GM20000 (cell line): ENCODE data around the gene IL7R.
"Not testable (repeated sequence)": the region's sequence is repeated elsewhere in the genome, so short reads cannot be mapped to it uniquely, and the experiment has no call there.

Experiments used
- DNase-seq: peaks from one replicate; pipeline ENCODE4 v3.0.0; 2012; ENCODE audit warnings: low spot score
- CTCF ChIP-seq: IDR thresholded peaks from 2 replicates; pipeline ENCODE4 v1.5.1; 2012; ENCODE audit warnings: mild to moderate bottlenecking, control low read depth; ENCODE audit errors: extremely low read depth, missing control alignments

The IL7R gene

DNA sequence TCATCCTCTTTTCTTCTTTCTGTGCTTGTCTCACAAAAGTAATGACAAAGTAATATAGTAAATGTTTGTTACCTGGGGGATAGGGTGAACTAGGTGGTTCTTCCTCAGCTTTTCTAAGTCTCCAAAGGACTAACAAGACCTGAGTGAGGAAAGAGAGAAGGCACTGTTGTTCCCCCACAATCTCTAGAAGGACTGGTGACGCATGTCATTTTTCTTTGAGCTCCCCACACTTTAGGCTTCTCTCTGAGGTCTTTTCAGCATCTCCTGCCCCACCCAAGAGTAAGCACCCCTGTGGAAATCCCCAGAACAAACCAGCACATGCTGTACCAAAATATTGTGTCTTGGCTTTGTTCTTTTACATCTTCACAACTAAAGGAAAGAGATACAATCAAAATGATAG, 2.4 kb upstream of the IL7R start:
- DNase-seq, result no peak
- no peak for TF ChIP-seq CTCF

GRCh38 chr5:35855187-35855586, 1.5 kb upstream of the IL7R start:
- TF ChIP-seq CTCF, result no peak
- DNase-seq, result no peak

DNA sequence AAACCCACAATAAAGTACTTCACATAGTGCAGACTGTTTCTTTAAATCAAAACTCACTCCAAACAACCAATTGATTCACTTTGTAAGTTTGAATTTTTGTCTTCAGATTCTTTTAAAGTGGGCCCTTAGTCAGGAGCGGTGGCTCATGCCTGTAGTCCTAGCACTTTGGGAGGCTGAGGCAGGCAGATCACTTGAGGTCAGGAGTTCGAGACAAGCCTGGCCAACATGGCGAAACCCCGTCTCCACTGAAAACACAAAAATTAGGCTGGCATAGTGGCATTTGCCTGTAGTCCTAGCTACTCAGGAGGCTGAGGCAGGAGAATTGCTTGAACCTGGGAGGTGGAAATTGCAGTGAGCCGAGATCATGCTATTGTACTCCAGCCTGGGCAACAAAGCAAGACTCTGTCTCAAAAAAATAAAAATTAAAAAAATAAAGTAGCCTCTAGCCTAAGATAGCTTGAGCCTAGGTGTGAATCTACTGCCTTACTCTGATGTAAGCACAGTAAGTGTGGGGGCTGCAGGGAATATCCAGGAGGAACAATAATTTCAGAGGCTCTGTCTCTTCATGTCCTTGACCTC, 416 bp upstream of the IL7R start:
- DNase-seq, result not testable (repeated sequence)

DNA sequence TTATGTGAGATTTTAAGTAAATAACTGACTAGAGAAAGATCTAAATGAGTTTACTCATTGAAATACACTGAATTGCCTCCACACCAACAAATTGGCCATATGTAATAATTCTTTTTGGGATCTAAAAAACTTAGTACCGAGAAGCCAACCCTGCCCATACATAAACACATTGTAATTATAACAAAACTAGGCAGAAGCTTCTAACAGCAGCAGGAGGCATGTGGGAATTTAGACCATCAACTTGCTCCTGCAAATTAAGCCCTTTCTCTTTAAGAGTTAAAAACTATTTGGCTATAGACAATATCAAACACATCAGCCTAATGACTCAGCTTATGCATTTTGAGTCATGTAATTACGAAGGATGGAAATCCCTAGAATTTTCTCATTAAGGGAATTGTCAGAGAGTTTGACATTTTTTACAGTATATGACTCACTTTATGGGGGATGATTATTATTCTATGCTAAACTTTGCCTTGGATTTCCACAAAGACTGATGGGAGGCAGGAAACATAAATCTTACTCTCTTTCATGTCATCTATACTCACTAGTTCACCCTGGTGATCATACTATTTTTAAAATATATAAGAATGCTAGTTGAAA, 1.0 kb downstream of the IL7R start:
- no peak for TF ChIP-seq CTCF
- DNase-seq, result no peak

DNA sequence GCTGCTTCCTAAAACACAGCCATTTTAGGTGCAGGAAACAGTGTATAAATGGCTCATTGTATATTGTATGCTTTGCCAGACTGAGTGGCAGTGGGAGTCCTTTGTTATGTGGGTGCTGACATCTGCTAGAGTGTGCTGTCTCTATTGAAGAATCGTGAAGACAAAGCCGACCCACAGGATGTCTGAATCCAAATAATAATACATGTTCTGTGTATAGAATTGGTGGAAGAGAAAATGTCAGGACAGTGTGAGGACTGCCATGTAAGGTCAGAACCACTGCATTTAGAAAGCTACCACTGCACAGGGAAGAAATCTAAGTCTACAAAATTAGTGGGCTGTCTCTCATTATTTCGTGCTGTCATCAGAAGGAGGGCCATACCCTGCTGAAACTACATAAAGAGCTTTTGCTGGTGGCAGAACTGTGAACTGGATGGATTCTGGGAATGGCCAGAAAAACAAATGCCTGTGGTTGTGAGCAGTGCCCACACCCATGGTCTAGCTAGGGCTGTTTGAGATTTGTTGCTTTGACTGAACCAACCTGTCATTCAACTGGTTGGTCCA, 2.5 kb downstream of the IL7R start:
- no peak for DNase-seq
- no peak for TF ChIP-seq CTCF

DNA sequence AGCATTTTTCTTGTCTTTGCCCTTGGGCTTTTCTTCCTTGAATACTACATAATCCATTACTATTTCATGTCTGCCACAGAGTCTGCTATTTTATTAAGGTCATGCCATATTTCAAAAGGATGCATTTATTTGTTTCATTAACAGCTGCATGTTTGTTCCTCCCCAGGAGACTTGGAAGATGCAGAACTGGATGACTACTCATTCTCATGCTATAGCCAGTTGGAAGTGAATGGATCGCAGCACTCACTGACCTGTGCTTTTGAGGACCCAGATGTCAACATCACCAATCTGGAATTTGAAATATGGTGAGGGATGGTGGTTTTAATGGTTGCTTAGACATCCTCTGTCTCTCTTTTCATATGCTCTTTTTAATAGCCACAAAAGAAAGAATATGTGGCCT, 4.0 kb downstream of the IL7R start:
- no peak for TF ChIP-seq CTCF
- DNase-seq, result no peak

DNA sequence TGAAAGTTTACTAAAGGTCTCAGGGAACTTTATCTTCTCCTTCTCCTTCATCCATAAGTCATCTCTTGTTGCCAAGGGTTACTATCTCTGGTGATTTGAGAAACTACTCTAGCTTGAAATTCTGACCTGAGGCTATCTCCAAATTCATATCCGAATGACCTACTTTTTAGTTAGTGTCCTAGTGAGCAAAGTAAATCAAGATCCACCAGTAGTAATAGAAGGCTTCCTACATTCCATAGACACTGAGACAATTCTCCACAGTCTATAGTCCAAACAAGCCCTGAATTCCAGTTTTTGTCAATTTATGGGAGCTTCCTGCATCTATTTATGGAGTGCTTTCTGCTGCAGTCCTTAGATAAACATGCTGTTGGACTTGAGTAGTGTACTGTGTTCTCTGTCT, 5.0 kb downstream of the IL7R start:
- DNase-seq, result no peak
- TF ChIP-seq CTCF, result no peak

GRCh38 chr5:35862126-35862525, 5.4 kb downstream of the IL7R start:
- no peak for DNase-seq
- no peak for TF ChIP-seq CTCF
